ENCODE results near the gene QTRT2.

The QTRT2 gene

DNA sequence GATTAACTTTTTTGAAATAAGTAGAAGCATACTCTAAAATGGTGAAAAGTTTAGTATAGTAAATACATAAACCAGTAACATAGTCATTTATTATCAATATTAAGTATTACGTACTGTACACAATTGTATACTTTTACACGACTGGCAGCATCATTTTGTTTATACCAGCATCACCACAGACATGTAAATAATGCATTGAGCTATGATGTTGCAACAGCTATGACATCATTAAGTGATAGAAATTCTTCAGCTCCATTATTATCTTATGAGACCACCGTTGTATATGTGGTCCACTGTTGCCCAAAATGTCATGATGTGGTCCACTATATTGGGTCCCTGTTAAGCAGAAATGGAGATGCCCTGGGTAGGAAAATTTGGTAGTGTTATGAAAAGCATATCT, 71.0 kb downstream of the QTRT2 start:
- DNase-seq, result no peak

DNA sequence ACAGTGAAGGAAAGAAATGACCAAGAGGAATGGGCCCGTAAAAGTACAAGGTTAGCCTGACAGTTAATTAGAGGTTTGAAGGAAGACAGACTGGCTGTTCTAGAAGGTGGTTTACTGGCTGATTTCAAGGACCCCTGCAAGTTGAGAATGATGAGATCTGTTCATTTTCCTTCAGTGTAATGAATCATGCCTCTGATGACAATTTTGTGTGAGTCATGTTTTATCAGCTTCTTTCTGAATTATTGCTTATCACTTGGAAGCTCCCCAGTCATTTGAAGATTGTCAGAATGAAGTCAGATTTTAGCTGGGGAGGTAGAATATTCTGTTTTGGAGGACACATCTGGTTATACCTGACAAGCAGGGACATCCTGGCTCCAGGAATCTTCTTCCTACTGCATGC, 71.7 kb downstream of the QTRT2 start:
- DNase-seq, result no peak

DNA sequence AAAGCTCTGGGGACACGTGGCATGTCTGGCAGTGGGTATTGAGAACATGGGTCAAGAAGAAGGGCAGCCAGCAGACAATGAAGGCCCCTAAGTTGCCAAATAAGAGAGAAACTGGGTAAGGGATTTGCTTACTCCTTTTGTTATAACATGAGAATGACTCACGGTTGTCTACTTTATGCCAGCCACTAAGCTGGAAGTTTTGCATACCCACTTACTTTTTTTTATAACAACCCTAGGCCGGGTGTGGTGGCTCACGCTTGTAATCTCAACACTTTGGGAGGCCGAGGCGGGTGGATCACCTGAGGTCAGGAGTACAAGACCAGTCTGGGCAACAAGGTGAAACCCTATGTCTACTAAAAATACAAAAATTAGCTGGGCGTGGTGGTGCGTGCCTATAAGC, 72.3 kb downstream of the QTRT2 start:
- no peak for DNase-seq

DNA sequence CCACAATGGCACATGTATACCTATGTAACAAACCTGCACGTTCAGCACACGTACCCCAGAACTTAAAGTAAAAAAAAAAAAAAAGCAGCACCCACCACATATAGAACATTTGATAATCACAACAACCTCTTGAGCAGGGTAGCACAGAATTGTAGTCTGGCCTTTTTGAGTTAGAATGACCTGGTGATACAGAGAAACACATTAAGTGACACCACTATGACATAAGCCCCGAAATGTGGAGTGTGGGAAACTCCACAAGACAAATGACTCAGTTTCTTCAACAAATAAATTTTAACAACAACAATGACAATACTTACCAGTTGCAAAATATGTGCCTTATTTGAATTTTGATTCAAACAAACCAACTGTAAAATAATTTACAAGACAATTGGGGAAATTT, 76.0 kb downstream of the QTRT2 start:
- no peak for DNase-seq

DNA sequence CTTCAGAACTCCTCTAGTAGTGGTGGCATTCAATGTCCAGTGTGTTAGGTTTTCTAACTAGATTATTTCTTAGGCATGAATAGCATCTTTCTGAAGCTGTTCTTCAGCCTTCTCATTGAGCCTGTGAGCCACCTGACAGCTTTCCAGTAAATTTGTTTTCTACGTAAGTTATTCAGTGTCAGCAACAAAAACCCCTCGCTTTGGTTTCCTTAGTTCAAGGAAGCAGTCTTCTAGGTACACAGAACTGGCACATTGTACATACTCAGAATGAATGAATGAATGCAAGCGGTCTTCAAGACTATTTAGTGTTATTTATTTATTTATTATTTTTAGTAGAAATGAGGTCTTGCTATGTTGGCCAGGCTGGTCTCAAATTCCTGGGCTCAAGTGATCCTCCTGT, 77.4 kb downstream of the QTRT2 start:
- no peak for DNase-seq
